Endodermal cell (in vitro differentiated cells): ENCODE measurements around the gene TNFAIP8L1. TPM values are rescaled to one million over a fixed set of nuclear protein-coding genes. Genes with fewer than 3 reads are reported as not detected.
A peak's percentile ranks its signal among the peaks of the same experiment; 100 is the strongest.

Experiments
- DNase-seq: peaks from one replicate; pipeline ENCODE4 v3.0.0-alpha.2; 2017
- H3K27ac ChIP-seq: 2 replicates; pipeline ENCODE4 v1.5.1; 2013; ENCODE audit warnings: mild to moderate bottlenecking, low read depth, low read length, moderate library complexity
- H3K27me3 ChIP-seq: 2 replicates; pipeline ENCODE4 v1.6.1; 2013; ENCODE audit warnings: mild to moderate bottlenecking, low read length, moderate library complexity; ENCODE audit not compliant: insufficient read depth, control insufficient read depth, poor library complexity, severe bottlenecking
- H3K36me3 ChIP-seq: 2 replicates; pipeline ENCODE4 v1.7.0; 2013; ENCODE audit warnings: mild to moderate bottlenecking, low read length, moderate library complexity; ENCODE audit not compliant: control insufficient read depth, insufficient read depth
- H3K4me1 ChIP-seq: one replicate; pipeline ENCODE4 v1.7.0; 2013; ENCODE audit warnings: low read length; ENCODE audit not compliant: control insufficient read depth, insufficient read depth
- H3K4me3 ChIP-seq: 2 replicates; pipeline ENCODE4 v1.5.1; 2013; ENCODE audit warnings: mild to moderate bottlenecking, low read length, moderate library complexity
- H3K9ac ChIP-seq: 2 replicates; pipeline ENCODE4 v1.6.1; 2013; ENCODE audit warnings: mild to moderate bottlenecking, low read length, moderate library complexity; ENCODE audit not compliant: poor library complexity, severe bottlenecking; ENCODE audit errors: extremely low read depth
- H3K9me3 ChIP-seq: 2 replicates; pipeline ENCODE4 v1.6.1; 2013; ENCODE audit warnings: mild to moderate bottlenecking, low read length, moderate library complexity; ENCODE audit not compliant: control insufficient read depth
- H3K27ac Mint-ChIP-seq: 2 replicates; pipeline ENCODE4 v1.8.0; 2020; ENCODE audit warnings: mixed read lengths
- H3K27me3 Mint-ChIP-seq: 2 replicates; pipeline ENCODE4 v1.8.0; 2021; ENCODE audit warnings: mild to moderate bottlenecking, mixed read lengths; ENCODE audit not compliant: insufficient read depth
- H3K36me3 Mint-ChIP-seq: 2 replicates; pipeline ENCODE4 v1.8.0; 2020; ENCODE audit warnings: low read depth, mixed read lengths
- H3K4me1 Mint-ChIP-seq: 2 replicates; pipeline ENCODE4 v1.8.0; 2020; ENCODE audit warnings: mixed read lengths
- H3K4me3 Mint-ChIP-seq: 2 replicates; pipeline ENCODE4 v1.8.0; 2020; ENCODE audit warnings: mild to moderate bottlenecking, moderate library complexity, mixed read lengths
- H3K9me3 Mint-ChIP-seq: 2 replicates; pipeline ENCODE4 v1.8.0; 2020; ENCODE audit warnings: mild to moderate bottlenecking, mixed read lengths
- CTCF ChIP-seq: fragments of 200-600 bp; sonication (generic); conservative IDR thresholded peaks from 2 replicates; pipeline ENCODE4 v1.5.0; 2021; ENCODE audit warnings: antibody characterized with exemption, mild to moderate bottlenecking
- WGBS, 2 experiments: methylation state at CpG; one replicate each; pipeline versions ENCODE4 v1.1.5 to v1.1.7; 2013; ENCODE audit warnings: missing lambda C conversion rate in 2 of 2, mixed read lengths in 1 of 2; ENCODE audit not compliant: insufficient coverage in 1 of 2, insufficient read length in 1 of 2; 5-methylcytosine and 5-hydroxymethylcytosine counted together
- total RNA-seq, 2 donors: library from RNA; stranded (reverse); fragmentation: NEBNext Ultra II Directional in 1 of 2; extraction: Animal tissue kit (Norgen Biotek cat#: 25700) in 1 of 2; gene quantifications; 2 replicates in 1 of 2; 3 replicates in 1 of 2; pipeline ENCODE4 v1.2.1, GENCODE V29; 2021

Gene TNFAIP8L1
- total RNA-seq, 2 donors from 2014 or later: 18.1 to 25.5 TPM

GRCh38 chr19:4669723-4670480 is 30.6 kb downstream of the TNFAIP8L1 start, which contains the start of gene MYDGF:
Gene MYDGF (minus strand): TSS chr19:4670342. CDS start chr19:4670334, 8 bp downstream.
- peak within 1 kb of the TSS; percentile 60 for H3K27ac ChIP-seq
- no peaks in the 10 kb centered on the region for H3K9me3 ChIP-seq
- peaks cover 18% of the 10 kb centered on the region for H3K4me1 Mint-ChIP-seq
- H3K4me3 Mint-ChIP-seq: peak within 1 kb of the TSS; percentile 92
- no peaks in the 10 kb centered on the region for H3K9me3 Mint-ChIP-seq
- H3K4me3 ChIP-seq: peak within 1 kb of the TSS; percentile 82
- H3K27ac Mint-ChIP-seq: peak within 1 kb of the TSS; percentile 90
- H3K27me3 ChIP-seq: no peaks in the 10 kb centered on the region
- H3K9ac ChIP-seq: peak within 1 kb of the TSS; percentile 87
- H3K36me3 ChIP-seq: peaks cover 33% of the 10 kb centered on the region
- WGBS, 2 experiments: 0% methylated on average over 3 to 75 of the region's 75 CpGs
- H3K36me3 Mint-ChIP-seq: peaks cover 25% of the 10 kb centered on the region
- no peaks in the 10 kb centered on the region for H3K27me3 Mint-ChIP-seq
- TF ChIP-seq CTCF: no peak
- DNase-seq: peak; percentile 97
- peaks cover 11% of the 10 kb centered on the region for H3K4me1 ChIP-seq

- peaks cover 23% of the 10 kb centered on the region for H3K36me3 ChIP-seq
- Mint-ChIP-seq H3K4me1 (peaks cover 18% of the 10 kb centered on the region), H3K36me3 (peaks cover 19% of the 10 kb centered on the region), H3K27me3 (no peaks in the 10 kb centered on the region), H3K27ac (peak overlapping the region; percentile 75), H3K9me3 (no peaks in the 10 kb centered on the region), H3K4me3 (peak overlapping the region; percentile 92)
- no peaks in the 10 kb centered on the region for H3K9me3 ChIP-seq
- H3K27ac ChIP-seq: no peak overlapping the region
- H3K4me3 ChIP-seq: no peak overlapping the region
- H3K4me1 ChIP-seq: peaks cover 11% of the 10 kb centered on the region
- peak overlapping the region; percentile 51 for H3K9ac ChIP-seq
- 81 to 85% methylated on average over 6 to 10 of the region's 10 CpGs for WGBS, 2 experiments
- H3K27me3 ChIP-seq: no peaks in the 10 kb centered on the region
- no peak for DNase-seq
- no peak for TF ChIP-seq CTCF
These were observed 32.0 kb downstream of the TNFAIP8L1 start for GRCh38 chr19:4671185-4671851.

- Mint-ChIP-seq H3K36me3 (peaks cover 20% of the 10 kb centered on the region), H3K9me3 (no peaks in the 10 kb centered on the region), H3K4me3 (no peak overlapping the region), H3K4me1 (peaks cover 18% of the 10 kb centered on the region), H3K27ac (no peak overlapping the region), H3K27me3 (no peaks in the 10 kb centered on the region)
- H3K27me3 ChIP-seq: no peaks in the 10 kb centered on the region
- no peak for DNase-seq
- peaks cover 17% of the 10 kb centered on the region for H3K36me3 ChIP-seq
- TF ChIP-seq CTCF: no peak
- H3K4me1 ChIP-seq: peaks cover 11% of the 10 kb centered on the region
- 89 to 100% methylated on average over 1 to 3 of the region's 4 CpGs for WGBS, 2 experiments
- no peak overlapping the region for H3K9ac ChIP-seq
- H3K4me3 ChIP-seq: no peak overlapping the region
- H3K9me3 ChIP-seq: no peaks in the 10 kb centered on the region
- H3K27ac ChIP-seq: no peak overlapping the region
These were observed 33.9 kb downstream of the TNFAIP8L1 start for GRCh38 chr19:4673216-4673615.
